GM18870 (cell line): ENCODE results near the gene BCOR.

Experiments used
- ATAC-seq: cut with Tn5 transposase; IDR thresholded peaks from one replicate; pipeline ENCODE4 v1.9.1; 2021; ENCODE audit warnings: moderate library complexity; ENCODE audit not compliant: unreplicated experiment

BCOR gene

DNA sequence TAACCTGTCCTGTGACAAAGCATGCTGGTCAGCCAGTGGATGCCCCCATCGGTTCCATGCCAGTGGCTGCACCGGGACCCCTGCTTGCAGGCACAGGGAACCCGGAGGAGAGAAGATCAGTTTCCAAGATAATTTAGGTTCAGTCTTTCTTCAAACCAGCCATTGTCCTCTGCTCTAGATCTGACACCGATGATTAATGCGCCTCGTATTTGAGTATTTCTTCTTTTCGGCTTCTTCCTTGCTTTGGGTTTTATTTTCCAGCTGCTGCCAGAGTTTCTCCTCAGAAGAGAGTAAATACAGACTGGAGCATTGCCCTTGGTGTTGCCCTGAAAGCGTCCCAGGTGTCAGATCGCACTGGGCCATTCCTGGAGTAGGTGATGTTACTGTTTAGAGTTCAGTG lies 19.2 kb upstream of the BCOR start:
- ATAC-seq, result no peak

- no peak for ATAC-seq
Measured at GRCh38 chrX:40112996-40113395, 15.2 kb upstream of the BCOR start.

GRCh38 chrX:40111868-40112267 lies 14.1 kb upstream of the BCOR start:
- no peak for ATAC-seq

- no peak for ATAC-seq
Measured at GRCh38 chrX:40109288-40110008, 11.7 kb upstream of the BCOR start.

GRCh38 chrX:40108959-40109287 lies 11.2 kb upstream of the BCOR start:
- ATAC-seq, result no peak

- ATAC-seq, result no peak
Measured at GRCh38 chrX:40108162-40108958, 10.6 kb upstream of the BCOR start.

GRCh38 chrX:40107291-40108161 lies 9.8 kb upstream of the BCOR start:
- ATAC-seq, result no peak

- ATAC-seq, result no peak
Measured at GRCh38 chrX:40106676-40107290, 9.0 kb upstream of the BCOR start.

GRCh38 chrX:40105835-40106675 lies 8.3 kb upstream of the BCOR start:
- no peak for ATAC-seq

- no peak for ATAC-seq
Measured at GRCh38 chrX:40104985-40105834, 7.5 kb upstream of the BCOR start.

DNA sequence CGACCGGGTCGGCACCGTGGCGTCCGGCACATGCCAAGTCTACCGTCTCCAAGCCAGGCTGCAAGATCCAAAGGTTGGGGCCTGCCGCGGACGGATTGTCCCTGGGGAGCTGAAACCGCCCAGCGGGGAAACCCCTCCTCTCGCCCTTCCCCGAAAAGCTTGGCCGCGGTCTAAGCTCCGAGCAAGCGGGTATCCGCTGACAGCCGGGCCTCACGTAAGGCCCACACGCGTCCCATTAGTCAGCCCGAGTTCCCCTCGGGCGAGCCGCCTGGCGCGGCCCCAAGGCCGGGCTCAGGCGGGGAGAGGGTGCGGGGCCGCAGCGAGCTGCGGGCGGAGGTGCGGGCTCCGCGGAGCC lies 6.8 kb upstream of the BCOR start:
- ATAC-seq, result no peak

DNA sequence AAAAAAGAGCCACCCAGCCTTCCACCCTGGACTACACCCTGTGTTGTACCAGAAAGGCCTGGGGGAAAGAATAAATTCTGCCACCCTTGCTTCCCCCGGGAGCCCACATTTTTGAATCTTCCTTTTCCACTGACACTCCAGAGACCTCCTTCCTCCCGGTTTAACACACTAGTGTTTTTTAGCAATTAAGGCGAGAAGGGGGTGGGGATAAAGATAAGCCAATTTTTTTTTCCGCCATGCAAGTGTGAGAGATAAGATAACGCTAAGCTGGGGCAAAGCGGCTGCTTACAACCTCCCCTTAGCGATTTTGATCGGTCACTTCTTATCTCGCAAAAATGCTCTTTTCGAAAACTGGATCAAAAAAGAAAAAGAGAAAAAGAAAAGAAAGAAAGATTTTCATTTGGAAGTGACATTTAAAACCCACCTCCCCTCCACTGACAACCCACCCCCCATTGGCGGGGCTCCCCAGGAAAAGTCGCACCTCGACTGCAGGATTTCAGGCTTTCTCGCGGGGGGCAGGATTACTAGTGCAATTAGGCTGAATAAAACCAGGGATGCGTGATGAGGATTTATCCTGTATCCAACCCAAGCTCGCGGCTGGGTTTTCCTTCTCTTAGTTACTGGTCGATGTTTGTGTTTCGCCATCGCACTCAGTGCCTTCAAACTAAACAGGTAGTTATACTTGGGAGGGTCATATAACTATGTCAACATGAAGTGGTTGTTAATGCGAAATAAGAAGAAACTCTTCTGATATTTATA lies 6.0 kb upstream of the BCOR start:
- ATAC-seq, result no peak

GRCh38 chrX:40102393-40103381 lies 4.9 kb upstream of the BCOR start:
- ATAC-seq, result no peak

DNA sequence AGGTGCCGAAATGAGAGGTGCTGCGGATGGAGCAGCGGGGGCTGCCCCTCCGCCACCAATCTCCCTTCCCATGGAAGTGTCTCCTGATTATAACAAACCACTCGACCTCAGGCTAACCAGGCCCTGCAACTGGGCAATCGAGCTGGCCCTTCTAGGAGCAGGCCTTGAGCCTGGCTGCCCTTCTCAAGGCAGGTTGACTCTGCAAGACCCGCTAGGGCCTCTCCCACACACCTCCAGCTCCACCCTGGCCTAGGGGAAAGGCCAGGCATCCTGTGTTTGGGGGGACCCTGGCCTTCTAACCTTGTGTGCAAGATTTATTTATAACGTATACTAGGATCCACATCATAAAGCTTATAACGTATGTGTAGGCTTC lies 3.7 kb upstream of the BCOR start:
- ATAC-seq, result no peak

DNA sequence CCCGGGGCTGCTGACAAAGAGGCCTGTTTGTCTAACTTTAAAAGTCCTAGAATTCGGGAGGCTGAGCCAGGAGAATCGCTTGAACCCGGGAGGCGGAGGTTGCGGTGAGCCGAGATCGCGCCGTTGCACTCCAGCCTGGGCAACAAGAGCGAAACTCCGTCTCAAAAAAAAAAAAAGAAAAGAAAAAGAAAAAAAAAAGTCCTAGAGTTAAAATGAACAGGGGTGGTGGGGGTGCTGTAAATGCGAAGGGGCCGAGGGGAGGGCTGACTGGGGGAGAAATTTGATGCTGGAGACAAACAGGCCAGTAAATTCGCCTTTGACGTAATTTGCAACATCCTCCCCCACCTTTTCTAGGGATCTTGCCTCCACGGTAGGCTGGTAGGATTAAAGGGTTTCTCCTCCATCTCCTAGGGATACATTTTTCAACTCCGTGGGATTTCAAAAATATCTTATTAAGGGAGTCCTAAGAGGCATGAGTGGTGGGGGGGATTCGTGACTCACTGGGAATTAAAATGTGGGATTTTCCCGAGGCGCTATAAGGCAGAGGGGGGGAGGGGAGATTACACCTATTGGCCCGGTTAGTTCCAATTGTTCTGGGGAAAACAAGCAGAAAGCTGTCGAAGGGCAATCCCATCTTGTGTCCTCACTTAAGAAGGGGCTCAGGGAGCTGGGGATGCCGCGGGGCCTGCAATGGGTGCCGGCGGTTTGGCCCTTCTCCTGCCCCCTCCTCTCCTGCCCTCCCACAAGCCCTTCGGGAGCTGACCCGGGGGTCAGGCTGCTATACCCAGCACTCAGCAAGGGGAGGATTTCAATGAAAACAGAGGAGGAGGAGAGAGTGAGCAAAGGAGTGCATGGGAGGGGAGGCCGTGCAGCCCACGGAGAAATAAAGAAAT lies 3.0 kb upstream of the BCOR start:
- ATAC-seq, result no peak

DNA sequence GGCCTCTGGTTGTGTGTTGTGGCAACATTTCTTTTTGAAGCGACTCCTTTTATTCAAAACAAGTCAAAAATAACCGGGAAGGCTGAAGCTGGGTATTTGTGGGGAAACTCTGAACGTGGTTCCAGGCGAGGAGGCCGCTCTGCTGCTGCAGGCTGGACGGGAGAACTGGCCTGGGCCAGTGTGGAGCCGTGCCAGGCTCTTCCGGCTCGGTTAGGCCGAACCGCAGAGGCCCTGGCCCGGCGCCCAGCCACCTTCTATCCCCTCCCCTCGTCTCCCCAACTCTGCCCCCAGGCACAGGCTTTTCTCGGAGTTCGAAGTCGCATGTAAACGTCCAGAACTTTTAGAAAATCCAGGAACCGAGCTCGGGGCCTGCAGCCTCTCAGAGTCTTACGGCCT lies 2.4 kb upstream of the BCOR start:
- ATAC-seq, result no peak
